HG02798 (cell line): ENCODE data around the gene CHAF1A.

Experiments used
- ATAC-seq: cut with Tn5 transposase; IDR thresholded peaks from one replicate; pipeline ENCODE4 v1.9.1; 2021; ENCODE audit warnings: mild to moderate bottlenecking; ENCODE audit not compliant: unreplicated experiment, poor library complexity

CHAF1A gene, protein sequence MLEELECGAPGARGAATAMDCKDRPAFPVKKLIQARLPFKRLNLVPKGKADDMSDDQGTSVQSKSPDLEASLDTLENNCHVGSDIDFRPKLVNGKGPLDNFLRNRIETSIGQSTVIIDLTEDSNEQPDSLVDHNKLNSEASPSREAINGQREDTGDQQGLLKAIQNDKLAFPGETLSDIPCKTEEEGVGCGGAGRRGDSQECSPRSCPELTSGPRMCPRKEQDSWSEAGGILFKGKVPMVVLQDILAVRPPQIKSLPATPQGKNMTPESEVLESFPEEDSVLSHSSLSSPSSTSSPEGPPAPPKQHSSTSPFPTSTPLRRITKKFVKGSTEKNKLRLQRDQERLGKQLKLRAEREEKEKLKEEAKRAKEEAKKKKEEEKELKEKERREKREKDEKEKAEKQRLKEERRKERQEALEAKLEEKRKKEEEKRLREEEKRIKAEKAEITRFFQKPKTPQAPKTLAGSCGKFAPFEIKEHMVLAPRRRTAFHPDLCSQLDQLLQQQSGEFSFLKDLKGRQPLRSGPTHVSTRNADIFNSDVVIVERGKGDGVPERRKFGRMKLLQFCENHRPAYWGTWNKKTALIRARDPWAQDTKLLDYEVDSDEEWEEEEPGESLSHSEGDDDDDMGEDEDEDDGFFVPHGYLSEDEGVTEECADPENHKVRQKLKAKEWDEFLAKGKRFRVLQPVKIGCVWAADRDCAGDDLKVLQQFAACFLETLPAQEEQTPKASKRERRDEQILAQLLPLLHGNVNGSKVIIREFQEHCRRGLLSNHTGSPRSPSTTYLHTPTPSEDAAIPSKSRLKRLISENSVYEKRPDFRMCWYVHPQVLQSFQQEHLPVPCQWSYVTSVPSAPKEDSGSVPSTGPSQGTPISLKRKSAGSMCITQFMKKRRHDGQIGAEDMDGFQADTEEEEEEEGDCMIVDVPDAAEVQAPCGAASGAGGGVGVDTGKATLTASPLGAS

DNA sequence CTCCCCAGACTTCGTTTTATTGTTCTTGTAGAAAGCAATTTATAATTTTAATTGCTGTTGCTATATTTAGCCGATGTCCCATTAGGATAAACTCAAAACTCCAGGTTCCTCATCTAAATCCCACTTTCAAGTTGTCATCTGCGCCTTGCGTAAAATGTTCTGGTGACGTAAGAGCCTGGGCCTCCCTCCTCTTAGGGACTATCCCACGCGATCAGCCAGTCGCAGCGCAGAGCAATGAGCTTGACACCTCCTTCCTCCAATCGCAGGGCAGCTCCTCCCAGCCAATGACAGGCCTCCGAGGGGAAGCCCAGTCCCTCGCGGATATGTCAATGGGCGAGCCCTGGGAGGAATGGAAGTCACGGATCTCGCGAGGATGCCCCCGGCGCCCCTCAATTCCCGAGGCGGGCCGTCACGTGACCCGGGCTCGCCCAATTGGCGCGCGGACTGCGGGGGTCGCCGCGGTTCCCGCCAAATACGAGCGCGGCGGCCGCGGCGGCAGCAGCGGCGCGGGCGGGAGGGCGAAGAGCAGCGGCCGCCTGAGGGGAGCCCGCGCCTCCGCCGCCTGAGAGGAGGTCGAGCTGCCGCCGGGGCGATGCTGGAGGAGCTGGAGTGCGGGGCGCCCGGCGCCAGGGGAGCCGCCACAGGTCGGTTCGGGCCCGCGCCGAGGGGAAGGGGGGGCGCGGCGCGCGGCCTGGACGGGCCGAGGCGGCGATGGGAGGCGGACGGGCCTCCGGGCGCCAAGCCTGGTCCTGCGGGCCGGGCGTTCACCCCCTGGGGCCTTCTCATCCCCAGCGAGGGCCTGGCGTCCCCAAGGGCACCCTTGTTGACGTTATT is at the start of gene CHAF1A:
CHAF1A (plus strand) TSS at position 470 of the 834 bp plus-strand sequence; CDS start at position 593, 123 bp downstream.
- peak; percentile 85 for ATAC-seq

- no peak for ATAC-seq
Measured at GRCh38 chr19:4352701-4353121, 49.7 kb upstream of the CHAF1A start.

- ATAC-seq: no peak
Measured at GRCh38 chr19:4354282-4354681, 48.2 kb upstream of the CHAF1A start.

DNA sequence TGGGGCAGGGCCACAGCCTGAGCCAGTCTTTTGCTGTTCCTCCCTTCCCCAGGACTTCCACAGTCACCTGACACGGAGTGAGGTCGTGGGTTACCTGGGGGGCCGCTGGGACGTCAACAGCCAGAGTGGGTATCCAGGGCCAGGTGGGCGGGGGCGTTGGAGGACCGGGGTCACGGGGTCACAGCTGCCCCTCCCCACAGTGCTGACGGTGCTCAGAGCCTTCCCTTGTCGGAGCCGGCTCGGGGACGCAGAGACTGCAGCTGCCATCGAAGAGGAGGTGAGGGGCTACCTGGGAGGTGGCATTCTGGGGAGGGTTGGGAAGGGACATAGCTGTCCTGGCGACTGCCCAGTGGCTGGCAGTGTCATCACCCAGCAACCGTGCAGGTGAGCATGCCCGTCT is 47.5 kb upstream of the CHAF1A start:
- ATAC-seq: no peak

GRCh38 chr19:4357095-4357797 is 45.2 kb upstream of the CHAF1A start:
- ATAC-seq: no peak

GRCh38 chr19:4357921-4358326 is 44.5 kb upstream of the CHAF1A start:
- no peak for ATAC-seq

DNA sequence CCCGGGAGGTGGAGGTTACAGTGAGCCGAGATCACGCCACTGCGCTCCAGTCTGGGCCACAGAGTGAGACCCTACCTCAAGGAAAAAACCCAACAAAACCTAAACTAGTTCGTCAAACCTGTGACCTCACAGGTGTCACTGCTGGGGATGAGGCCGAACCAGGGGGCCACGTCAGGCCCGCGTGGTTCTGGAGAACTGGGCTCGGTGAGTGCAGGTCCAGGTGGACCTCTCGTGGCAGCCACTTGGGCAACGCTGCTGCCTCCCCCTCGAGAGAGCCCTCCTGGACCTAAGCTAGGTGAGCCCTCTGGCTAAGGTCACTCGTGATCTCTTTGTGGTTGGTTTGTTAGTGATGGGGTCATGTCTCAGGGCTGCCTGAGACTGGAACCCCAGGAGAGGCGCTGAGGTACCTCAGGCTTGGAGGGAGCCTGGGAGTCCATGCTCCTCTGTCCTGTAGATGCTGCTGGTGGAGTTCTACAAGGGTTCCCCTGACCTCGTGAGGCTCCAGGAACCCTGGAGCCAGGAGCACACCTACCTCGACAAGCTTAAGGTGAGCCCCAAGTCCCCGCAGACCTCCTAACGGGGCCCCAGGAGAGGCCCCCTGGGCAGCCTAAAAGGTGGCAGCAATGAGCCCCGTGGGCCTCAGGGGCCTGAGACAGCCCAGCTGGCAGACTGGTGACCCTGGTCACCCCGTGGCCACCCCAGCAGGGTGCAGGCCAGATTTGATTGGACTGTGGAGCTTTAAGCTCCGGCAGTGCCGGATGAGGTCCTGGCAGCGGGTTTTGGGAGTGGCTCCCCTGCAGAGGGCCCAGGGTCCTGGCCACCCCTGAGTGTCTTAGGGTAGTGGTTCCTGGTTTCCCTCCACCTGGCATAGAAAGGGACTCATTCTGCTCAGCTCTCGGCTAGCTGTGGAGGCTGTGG is 43.5 kb upstream of the CHAF1A start:
- ATAC-seq: no peak

- no peak for ATAC-seq
Measured at GRCh38 chr19:4359627-4360000, 42.8 kb upstream of the CHAF1A start.

DNA sequence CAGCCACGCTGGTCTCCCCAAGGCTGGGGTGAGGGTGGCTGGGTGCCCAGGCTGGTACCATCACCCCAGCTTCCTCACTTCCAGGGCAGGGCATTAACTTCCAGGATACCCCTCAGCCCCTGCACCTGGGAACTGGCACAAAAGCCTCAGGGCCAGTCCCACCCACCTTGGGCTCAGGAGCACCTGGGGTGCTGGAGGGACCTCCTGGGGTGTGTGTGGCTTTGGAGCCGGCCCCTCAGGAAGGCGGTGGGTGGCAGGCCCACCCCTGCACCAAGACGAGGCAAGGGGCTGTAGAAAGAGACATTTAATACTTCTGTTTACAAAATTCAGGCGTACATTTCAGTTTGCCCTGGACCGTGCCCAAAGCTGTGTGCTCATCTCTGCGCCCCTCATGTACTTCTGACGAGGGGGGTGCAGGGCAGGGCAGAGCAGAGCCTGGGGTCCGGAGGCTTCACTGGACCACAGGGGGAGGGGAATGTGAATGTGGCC is 42.3 kb upstream of the CHAF1A start:
- no peak for ATAC-seq

DNA sequence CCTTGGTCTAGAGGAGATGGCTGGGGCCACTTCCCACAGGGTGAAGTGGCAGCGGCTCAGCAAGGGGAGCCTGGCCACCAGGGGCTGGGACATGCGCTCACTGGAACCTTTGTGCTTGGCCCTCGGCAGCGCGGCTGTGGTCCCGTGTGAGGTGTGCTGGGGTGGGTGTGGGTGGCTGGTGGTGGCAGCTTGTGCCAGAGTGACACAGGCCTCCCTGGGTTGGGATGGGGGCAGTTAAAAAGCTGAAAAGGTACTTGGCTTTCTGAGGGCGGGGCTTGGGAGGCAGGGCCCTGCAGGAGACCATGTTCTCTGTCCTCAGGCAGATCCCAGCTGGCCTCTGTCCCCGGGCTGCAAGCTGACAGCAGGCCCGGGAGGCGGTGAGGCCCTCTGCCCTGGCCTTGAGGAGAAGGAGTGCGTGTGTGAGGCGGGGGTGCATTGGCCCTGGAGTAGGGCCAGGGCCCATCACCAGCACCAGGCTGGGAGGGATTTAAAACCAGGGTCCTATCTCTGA is 41.7 kb upstream of the CHAF1A start:
- ATAC-seq: no peak

GRCh38 chr19:4361152-4362046 is 41.0 kb upstream of the CHAF1A start:
- no peak for ATAC-seq

DNA sequence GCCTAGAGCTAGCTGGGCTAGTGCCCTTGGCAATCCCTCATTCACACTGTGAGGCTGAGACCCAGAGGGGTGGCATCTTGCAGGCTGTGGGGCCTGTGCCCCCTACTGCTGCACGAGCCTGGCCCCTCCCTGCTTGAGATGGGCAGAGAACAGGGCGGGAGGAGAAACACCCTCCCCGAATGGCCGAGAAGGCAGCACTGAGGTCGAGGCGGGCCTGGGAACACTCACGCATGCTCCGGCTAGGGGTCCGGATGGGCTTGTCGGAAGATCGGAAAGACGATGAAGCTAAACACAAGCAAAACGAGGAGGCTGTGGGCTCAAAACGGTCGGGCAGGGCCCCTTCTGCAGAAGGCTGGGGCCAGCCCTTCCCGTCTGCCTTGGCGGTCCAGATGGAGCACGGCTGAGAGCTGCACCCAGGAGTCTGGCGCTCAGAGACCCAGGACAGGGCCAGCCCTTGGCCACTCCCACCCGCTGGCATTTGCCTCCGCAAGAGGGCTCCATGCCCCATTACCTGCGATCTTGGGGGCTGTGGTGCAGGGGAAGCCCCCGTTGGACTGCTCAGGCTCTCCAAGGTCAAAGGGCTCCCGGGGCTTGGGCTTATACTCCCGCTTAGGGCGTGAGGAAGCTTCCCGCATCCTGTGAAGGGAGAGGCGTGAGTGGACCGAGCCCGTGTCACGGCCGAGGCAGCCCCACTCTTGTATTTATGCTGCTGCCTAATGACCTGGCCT is 40.2 kb upstream of the CHAF1A start:
- no peak for ATAC-seq

DNA sequence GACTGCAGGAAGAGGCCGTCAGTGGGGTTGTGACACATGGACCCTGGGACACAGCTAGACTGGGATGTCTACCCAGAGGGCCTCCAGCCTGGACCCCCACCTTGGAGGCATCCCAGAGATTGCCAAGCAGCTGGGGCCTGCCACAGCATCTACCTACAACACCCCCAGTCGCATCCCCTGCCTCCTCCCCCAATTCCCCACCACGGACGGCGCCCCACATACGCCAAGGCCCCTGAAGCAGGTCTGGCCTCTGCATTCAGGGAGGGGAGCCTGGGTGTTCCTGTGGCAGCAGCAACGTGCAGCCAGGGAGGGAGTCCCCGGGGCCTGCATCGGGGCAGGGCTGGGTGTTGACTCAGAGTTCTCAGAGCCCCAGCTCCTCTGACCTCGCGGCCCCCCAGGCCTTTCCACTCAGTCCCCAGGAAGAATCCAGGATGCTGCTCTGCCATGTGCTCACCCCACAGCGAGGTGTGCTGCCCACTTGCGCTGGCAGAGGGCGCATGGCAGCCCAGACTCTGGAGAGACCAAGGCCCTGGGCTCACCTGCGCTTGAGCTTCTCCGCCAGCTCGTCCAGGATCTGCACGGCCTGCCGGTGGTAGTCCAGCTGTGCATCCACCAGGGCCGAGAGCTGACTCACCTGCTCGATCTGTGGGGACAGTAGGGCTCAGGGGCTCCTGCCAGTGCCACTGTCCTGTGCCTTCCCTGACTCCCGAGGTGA is 39.5 kb upstream of the CHAF1A start:
- ATAC-seq: no peak

DNA sequence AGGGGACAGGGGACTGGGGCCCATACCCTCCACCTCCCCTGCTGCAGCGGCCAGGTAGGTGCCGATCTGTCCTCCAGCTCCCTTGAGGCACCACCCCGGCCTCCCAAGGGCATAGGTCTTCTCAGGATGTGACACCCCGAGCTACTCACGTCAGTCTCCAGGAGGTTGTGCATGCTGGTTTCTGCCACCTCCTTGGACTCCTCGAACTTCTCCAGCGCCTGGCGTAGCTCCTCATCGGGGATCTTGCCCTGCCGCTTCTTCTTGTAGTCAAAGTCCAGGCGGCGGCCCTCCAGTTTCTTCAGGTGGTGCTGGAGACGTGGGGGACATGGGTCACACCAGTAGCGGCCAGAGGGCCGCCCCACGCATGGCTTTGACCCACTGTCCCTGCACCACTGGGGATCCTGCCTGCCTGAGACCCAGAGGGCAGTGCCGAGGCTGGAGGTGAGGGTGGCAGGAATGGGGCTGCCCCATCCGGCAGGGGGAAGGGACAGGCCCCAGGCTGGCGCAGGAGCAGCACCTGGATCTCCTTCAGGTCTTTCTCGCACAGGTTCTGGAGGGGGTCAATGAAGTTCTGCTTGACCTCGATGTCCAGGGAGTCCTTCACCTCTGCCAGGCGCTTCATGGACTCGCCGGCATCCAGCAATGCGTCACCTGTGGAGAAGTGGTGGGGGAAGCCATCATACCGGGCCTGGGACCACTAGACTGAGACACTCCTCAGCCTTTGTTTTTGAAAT is 38.7 kb upstream of the CHAF1A start:
- ATAC-seq: no peak

DNA sequence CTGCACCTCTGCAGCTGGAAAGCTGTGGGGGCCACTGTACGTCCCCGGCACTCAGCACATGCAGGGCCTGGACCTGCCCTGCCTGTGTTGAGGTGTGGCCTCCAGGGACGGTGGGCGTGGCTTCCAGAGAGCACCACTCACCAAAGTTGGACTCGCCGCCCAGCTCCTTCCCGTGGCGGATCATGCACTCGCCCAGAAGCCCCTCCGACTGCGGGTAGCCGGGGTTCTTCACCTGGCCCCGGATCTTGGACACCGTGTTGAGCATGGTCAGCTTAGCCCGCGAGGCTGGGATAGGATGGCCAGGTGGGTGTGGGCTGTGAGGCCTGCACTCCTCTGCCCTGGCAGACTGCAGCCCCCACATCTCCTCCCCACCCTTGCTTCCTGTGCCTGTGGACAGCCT is 37.1 kb upstream of the CHAF1A start:
- ATAC-seq: no peak
